HFFc6 (cell line): ENCODE results near the gene GPAT3. TPM values are rescaled to one million over a fixed set of nuclear protein-coding genes. Genes with fewer than 3 reads are reported as not detected.

ENCODE experiments used
- DNase-seq: peaks from one replicate; pipeline ENCODE4 v3.0.0-alpha.2; 2018
- H3K27ac Mint-ChIP-seq: 2 replicates; pipeline ENCODE4 v1.8.0; 2020; ENCODE audit warnings: mild to moderate bottlenecking, mixed read lengths
- H3K27me3 Mint-ChIP-seq: 2 replicates; pipeline ENCODE4 v1.8.0; 2021; ENCODE audit warnings: mild to moderate bottlenecking, moderate library complexity, mixed read lengths; ENCODE audit not compliant: insufficient read depth
- H3K36me3 Mint-ChIP-seq: 2 replicates; pipeline ENCODE4 v1.8.0; 2021; ENCODE audit warnings: low read depth, mixed read lengths
- H3K4me1 Mint-ChIP-seq: 2 replicates; pipeline ENCODE4 v1.8.0; 2020; ENCODE audit warnings: low read depth, mixed read lengths
- H3K4me3 Mint-ChIP-seq: 2 replicates; pipeline ENCODE4 v1.8.0; 2020; ENCODE audit warnings: mild to moderate bottlenecking, moderate library complexity, mixed read lengths
- H3K9me3 Mint-ChIP-seq: 2 replicates; pipeline ENCODE4 v1.8.0; 2020; ENCODE audit warnings: mild to moderate bottlenecking, mixed read lengths
- CTCF ChIP-seq: fragments of 200-600 bp; sonication (generic); IDR thresholded peaks from 2 replicates; pipeline ENCODE4 v1.5.0; 2021; ENCODE audit warnings: antibody characterized with exemption, mild to moderate bottlenecking
- total RNA-seq, 6 experiments: library from RNA; stranded (reverse); fragmentation: NEBNext Ultra II Directional; extraction: Animal tissue kit (Norgen Biotek cat#: 25700); gene quantifications; 2 replicates in 1 of 6; 3 replicates in 5 of 6; pipeline ENCODE4 v1.2.3, GENCODE V29; 2021

The GPAT3 gene
- total RNA-seq, 6 experiments from 2014 or later = 0.51 to 1.8 (median 0.79) TPM

GRCh38 chr4:83510442-83510841 lies 25.5 kb upstream of the GPAT3 start:
- H3K27ac Mint-ChIP-seq = no peak overlapping the region
- no peaks in the 10 kb centered on the region for H3K36me3 Mint-ChIP-seq
- H3K4me1 Mint-ChIP-seq = no peaks in the 10 kb centered on the region; the same call in 1 of the 2 replicates
- H3K4me3 Mint-ChIP-seq = no peak overlapping the region
- H3K9me3 Mint-ChIP-seq = no peaks in the 10 kb centered on the region
- no peaks in the 10 kb centered on the region for H3K27me3 Mint-ChIP-seq
- no peak for DNase-seq
- no peak for TF ChIP-seq CTCF

GRCh38 chr4:83516042-83516772 lies 19.7 kb upstream of the GPAT3 start:
- H3K9me3 Mint-ChIP-seq = no peaks in the 10 kb centered on the region
- no peak for TF ChIP-seq CTCF
- H3K27me3 Mint-ChIP-seq = peaks cover 5% of the 10 kb centered on the region; the same call in 1 of the 2 replicates
- peak overlapping the region; percentile 64 for H3K27ac Mint-ChIP-seq
- H3K4me1 Mint-ChIP-seq = peaks cover 11% of the 10 kb centered on the region
- DNase-seq = peak; percentile 89
- H3K4me3 Mint-ChIP-seq = no peak overlapping the region
- H3K36me3 Mint-ChIP-seq = no peaks in the 10 kb centered on the region

DNA sequence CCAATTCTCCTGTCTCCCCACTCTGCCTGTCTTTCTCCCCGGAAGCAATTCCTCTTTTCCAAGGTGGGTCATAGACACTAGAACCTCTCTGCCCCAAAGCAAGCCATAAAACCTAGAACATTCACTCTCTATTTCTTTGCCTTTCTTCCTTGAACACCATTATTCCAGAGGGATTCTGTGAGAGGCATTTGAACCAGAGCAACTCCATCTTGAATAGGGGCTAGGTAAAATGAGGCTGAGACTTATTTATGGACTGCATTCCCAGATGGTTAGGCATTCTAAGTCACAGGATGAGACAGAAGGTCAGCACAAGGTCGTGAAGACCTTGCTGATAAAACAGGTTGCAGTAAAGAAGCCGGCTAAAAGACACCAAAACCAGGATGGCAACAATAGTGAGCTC lies 13.7 kb upstream of the GPAT3 start:
- no peaks in the 10 kb centered on the region for H3K4me1 Mint-ChIP-seq
- H3K27ac Mint-ChIP-seq = no peak overlapping the region
- no peak for DNase-seq
- H3K4me3 Mint-ChIP-seq = no peak overlapping the region
- no peak for TF ChIP-seq CTCF
- peaks cover 6% of the 10 kb centered on the region; the same call in 1 of the 2 replicates for H3K36me3 Mint-ChIP-seq
- peaks cover 20% of the 10 kb centered on the region; the same call in 1 of the 2 replicates for H3K27me3 Mint-ChIP-seq
- H3K9me3 Mint-ChIP-seq = peaks cover 16% of the 10 kb centered on the region

DNA sequence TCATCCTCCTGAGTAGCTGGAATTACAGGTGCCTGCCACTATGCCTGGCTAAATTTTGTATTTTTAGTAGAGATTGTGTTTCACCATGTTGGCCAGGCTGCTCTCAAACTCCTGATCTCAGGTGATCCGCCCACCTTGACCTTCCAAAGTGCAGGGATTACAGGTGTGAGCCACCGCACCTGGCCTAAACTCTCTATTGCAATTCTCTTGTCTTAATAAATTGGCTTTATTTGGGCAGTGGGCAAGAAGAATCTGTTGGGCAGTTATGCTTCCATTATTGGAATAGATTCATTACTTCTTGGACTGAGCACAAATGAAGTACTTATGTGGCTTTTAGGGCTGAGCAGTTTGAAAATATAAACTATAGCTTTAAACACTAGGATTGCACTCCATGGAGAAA lies 8.2 kb upstream of the GPAT3 start:
- Mint-ChIP-seq H3K4me1 (no peaks in the 10 kb centered on the region), H3K9me3 (peaks cover 23% of the 10 kb centered on the region), H3K27ac (no peak overlapping the region), H3K4me3 (no peak overlapping the region), H3K36me3 (peaks cover 6% of the 10 kb centered on the region; the same call in 1 of the 2 replicates), H3K27me3 (peaks cover 26% of the 10 kb centered on the region)
- DNase-seq = no peak
- no peak for TF ChIP-seq CTCF

- no peak for DNase-seq
- H3K4me1 Mint-ChIP-seq = peaks cover 13% of the 10 kb centered on the region
- H3K27me3 Mint-ChIP-seq = peaks cover 23% of the 10 kb centered on the region
- H3K9me3 Mint-ChIP-seq = no peaks in the 10 kb centered on the region
- peak overlapping the region; percentile 90 for H3K4me3 Mint-ChIP-seq
- H3K36me3 Mint-ChIP-seq = no peaks in the 10 kb centered on the region
- no peak for TF ChIP-seq CTCF
- no peak overlapping the region for H3K27ac Mint-ChIP-seq
These were observed 709 bp downstream of the GPAT3 start for GRCh38 chr4:83536362-83537272.
